Upper lobe of right lung (tissue), 1 donor: ENCODE measurements around the gene IFNL4. TPM values are rescaled to one million over a fixed set of nuclear protein-coding genes. Genes with fewer than 3 reads are reported as not detected.
A peak's percentile ranks its signal among the peaks of the same experiment; 100 is the strongest.

Experiments used
- ATAC-seq: fragments of 200-7000 bp; cut with Tn5 transposase; one replicate; pipeline ENCODE4 v1.9.1; 2020; ENCODE audit warnings: mild to moderate bottlenecking, moderate library complexity
- DNase-seq: peaks from one replicate; pipeline ENCODE4 v3.0.0-alpha.2; 2020
- H3K27ac ChIP-seq: fragments of 200-600 bp; one replicate; pipeline ENCODE4 v1.8.0; 2022
- H3K27me3 ChIP-seq: fragments of 200-600 bp; one replicate; pipeline ENCODE4 v1.8.0; 2022; ENCODE audit warnings: mild to moderate bottlenecking
- H3K36me3 ChIP-seq: fragments of 200-600 bp; one replicate; pipeline ENCODE4 v1.8.0; 2022
- H3K4me1 ChIP-seq: fragments of 200-600 bp; one replicate; pipeline ENCODE4 v1.8.0; 2022
- H3K4me3 ChIP-seq: fragments of 200-600 bp; one replicate; pipeline ENCODE4 v1.8.0; 2022; ENCODE audit warnings: mild to moderate bottlenecking
- H3K9me3 ChIP-seq: fragments of 200-600 bp; one replicate; pipeline ENCODE4 v1.8.0; 2022
- intact Hi-C: fragments of 100-400 bp; cut with DNase I; formaldehyde crosslinking; loops from one replicate; pipeline ENCODE4 v1.11.0; 2022
- total RNA-seq: library from RNA; stranded (reverse); fragmentation: NEBNext Ultra II Directional; extraction: Animal tissue kit (Norgen Biotek cat#: 25700); gene quantifications from one replicate; pipeline ENCODE4 v1.2.1, GENCODE V29; 2021
- TF ChIP-seq, protein P1 (sequence below): fragments of 200-600 bp; IDR thresholded peaks from one replicate; pipeline ENCODE4 v1.8.0; 2022; ENCODE audit warnings: antibody characterized with exemption
- donor health status: DM: no; HTN: yes; CAD: no; lungs with severe emphysema.

IFNL4 gene
- total RNA-seq, 1 donor from 2014 or later, result not detected

DNA sequence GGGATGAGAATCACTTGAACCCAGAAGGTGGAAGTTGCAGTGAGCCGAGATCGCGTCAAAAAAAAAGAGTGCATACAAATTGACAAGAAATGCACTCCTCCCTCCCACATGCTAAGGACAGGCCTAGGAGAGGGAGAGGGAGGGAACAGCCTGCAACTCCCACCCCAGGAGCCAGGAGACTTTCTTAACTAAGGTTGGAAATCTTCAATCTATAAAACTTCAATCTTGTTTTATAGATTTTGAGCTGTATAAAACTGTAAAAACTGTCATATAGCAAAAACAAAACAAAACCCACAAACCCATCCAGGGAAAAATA lies 43.2 kb downstream of the IFNL4 start:
- Histone ChIP-seq H3K27me3 (peaks cover 34% of the 10 kb centered on the region), H3K36me3 (no peaks in the 10 kb centered on the region), H3K4me1 (no peaks in the 10 kb centered on the region), H3K27ac (no peak overlapping the region), H3K9me3 (no peaks in the 10 kb centered on the region), H3K4me3 (no peak overlapping the region)
- TF ChIP-seq, protein P1, sequence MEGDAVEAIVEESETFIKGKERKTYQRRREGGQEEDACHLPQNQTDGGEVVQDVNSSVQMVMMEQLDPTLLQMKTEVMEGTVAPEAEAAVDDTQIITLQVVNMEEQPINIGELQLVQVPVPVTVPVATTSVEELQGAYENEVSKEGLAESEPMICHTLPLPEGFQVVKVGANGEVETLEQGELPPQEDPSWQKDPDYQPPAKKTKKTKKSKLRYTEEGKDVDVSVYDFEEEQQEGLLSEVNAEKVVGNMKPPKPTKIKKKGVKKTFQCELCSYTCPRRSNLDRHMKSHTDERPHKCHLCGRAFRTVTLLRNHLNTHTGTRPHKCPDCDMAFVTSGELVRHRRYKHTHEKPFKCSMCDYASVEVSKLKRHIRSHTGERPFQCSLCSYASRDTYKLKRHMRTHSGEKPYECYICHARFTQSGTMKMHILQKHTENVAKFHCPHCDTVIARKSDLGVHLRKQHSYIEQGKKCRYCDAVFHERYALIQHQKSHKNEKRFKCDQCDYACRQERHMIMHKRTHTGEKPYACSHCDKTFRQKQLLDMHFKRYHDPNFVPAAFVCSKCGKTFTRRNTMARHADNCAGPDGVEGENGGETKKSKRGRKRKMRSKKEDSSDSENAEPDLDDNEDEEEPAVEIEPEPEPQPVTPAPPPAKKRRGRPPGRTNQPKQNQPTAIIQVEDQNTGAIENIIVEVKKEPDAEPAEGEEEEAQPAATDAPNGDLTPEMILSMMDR, result no peak
- DNase-seq (no peak), ATAC-seq (no peak)
- intact Hi-C loops, result no loop called here

DNA sequence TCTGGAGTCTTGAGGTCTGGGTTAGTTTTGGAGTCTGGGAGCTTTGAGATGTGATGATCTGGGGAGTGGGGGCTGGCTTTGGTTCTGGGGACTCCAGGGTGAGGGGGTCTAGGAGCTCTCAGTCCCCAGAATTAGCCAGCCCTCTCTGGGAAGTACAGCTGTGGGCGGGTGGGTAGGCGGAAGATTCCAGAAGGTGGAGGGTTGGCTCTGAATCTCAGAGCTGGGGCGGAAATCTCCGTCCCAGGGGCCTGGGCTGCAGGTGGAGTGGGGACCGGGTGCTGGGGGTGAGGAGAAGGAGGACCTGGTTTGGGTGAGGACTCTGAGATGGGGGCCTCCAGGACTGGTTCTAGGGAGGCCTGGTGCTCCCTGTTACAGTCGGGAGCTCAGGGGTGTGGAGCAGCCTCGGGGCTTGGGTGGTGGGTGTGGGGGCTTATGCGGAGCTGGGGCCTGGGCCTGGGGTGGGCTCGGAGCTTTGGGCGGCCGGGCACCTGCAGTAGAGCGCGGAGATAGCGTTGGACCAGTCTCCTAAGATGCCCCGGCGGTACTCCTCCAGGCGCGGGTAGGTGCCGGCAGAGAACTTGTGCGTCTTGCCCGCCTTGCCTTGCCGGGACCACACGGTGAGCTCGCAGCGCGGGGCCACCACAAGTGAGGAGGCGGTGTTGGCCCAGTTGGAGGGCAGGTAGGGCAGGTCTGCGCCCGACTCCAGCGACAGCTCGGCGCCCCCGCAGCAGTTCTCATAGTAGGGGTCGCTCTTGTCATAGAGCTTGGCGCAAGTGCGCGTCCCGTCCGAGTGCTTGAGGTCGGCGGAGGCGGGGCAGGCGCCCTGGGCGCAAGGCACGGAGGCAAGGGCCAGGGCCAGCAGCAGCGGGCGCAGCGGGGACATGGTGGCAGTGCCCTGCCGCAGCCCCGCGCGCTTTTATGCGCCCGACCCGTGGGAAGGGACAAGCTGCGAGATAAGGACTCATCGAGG lies 45.0 kb downstream of the IFNL4 start, which contains the start of gene SYCN:
Gene SYCN, minus strand, starts transcription at position 892 of the 970 bp plus-strand sequence. Its CDS starts 9 bp downstream, at position 883.
- H3K4me3 ChIP-seq, result no peak within 1 kb of the TSS
- H3K27me3 ChIP-seq, result peaks cover 49% of the 10 kb centered on the region
- no peaks in the 10 kb centered on the region for H3K36me3 ChIP-seq
- TF ChIP-seq, protein P1, result no peak
- intact Hi-C loops, result no loop called here
- ATAC-seq (peak; percentile 40), DNase-seq (peak; percentile 73)
- no peaks in the 10 kb centered on the region for H3K9me3 ChIP-seq
- no peaks in the 10 kb centered on the region for H3K4me1 ChIP-seq
- H3K27ac ChIP-seq, result no peak within 1 kb of the TSS

DNA sequence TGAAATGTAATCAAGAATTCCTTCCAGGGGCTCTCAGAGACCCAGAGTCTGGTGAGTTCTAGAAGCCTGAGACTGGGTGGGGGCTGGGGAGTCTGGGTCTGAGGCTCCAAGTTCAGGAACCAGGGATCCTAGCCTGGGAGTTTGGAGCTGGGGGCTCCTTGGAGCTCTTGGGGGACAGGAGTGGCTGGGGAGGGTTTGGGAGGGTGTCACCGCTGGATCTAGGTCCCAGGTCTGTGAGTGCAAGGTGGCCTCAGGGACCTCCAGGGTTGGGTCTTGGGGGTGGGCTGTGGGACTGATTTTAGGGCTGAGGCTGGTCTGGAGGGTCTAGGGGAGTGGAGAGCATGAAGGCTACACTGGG lies 45.7 kb downstream of the IFNL4 start:
- Histone ChIP-seq H3K36me3 (no peaks in the 10 kb centered on the region), H3K4me1 (no peaks in the 10 kb centered on the region), H3K9me3 (no peaks in the 10 kb centered on the region), H3K4me3 (no peak overlapping the region), H3K27me3 (peaks cover 55% of the 10 kb centered on the region), H3K27ac (no peak overlapping the region)
- TF ChIP-seq, protein P1, result no peak
- ATAC-seq, result no peak
- DNase-seq, result no peak
- intact Hi-C loops, result no loop called here

DNA sequence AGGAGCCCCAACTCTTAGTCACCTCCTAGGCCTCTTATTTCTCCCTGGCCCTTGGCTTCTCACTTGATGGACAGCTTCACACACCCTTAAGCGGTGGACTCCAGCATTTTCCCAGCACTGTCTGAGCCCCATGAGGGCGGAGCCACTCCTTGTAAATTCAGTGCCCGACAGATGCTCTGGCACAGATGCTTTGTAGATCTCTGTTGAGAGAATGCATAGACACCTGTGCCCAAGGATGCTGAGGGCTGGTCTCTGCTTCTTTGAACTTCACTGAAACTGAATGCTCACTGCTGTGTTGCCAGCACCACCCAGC lies 47.9 kb downstream of the IFNL4 start:
- Histone ChIP-seq H3K27me3 (peaks cover 78% of the 10 kb centered on the region), H3K4me3 (no peak overlapping the region), H3K27ac (no peak overlapping the region), H3K4me1 (peaks cover 7% of the 10 kb centered on the region), H3K36me3 (no peaks in the 10 kb centered on the region), H3K9me3 (no peaks in the 10 kb centered on the region)
- DNase-seq (no peak), ATAC-seq (no peak)
- intact Hi-C loops, result no loop called here
- TF ChIP-seq, protein P1, result no peak

DNA sequence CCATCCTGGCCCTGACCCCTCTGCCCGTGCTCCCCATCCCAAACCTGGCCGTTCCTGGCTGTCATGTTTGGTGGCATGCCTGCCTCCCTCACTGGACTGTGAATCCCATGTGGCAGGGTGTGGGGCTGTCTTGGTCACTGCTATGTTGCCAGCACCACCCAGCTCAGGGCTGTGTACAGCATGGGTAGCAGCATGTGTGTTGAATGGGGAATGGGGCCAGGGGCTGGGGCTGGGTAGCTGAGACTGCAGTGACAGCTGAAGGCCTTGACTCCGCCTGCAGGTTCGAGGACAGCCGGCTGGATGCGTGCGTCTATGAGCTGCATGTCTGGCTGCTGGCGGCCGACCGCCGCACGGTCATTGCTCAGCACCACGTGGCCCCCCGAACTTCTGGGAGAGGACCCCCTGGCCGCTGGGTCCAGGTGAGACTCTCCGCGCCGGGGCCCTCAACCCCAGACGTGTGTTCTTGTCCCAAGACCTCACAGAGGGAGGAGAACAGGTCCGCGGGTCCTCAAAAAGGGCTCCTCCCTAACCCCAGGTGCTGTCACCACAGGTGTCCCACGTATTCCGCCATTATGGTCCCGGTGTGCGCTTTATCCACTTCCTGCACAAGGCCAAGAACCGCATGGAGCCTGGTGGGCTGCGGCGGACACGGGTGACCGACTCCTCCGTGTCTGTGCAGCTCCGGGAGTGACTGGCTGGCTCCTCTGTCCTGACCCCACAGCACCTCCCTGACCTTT lies 48.4 kb downstream of the IFNL4 start:
- intact Hi-C loops, result no loop called here
- H3K27me3 ChIP-seq, result peaks cover 82% of the 10 kb centered on the region
- TF ChIP-seq, protein P1, result no peak
- ATAC-seq (no peak), DNase-seq (no peak)
- no peaks in the 10 kb centered on the region for H3K36me3 ChIP-seq
- no peak overlapping the region for H3K27ac ChIP-seq
- H3K4me1 ChIP-seq, result peaks cover 7% of the 10 kb centered on the region
- no peaks in the 10 kb centered on the region for H3K9me3 ChIP-seq
- no peak overlapping the region for H3K4me3 ChIP-seq
